Measurements from ENCODE around the gene DDR1.
A peak's percentile ranks its signal among the peaks of the same experiment; 100 is the strongest.

- TF ChIP-seq POLR2A (IDR thresholded peaks at IDR 0.05): no peak
- TF ChIP-seq POLR2AphosphoS5 (IDR thresholded peaks at IDR 0.05): peak; percentile 80
Measured at GRCh38 chr6:30876039-30876730, 8.1 kb upstream of the DDR1 start.

Data from gastroesophageal sphincter (tissue), 2 donors.